WTC11 (cell line): Measurements from ENCODE around the gene SLC4A11. TPM values are rescaled to one million over a fixed set of nuclear protein-coding genes. Genes with fewer than 3 reads are reported as not detected.

Experiments
- ATAC-seq: fragments of 200-7000 bp; cut with Tn5 transposase; 2 replicates; pipeline ENCODE4 v1.10.0; 2021; ENCODE audit warnings: mild to moderate bottlenecking, moderate library complexity
- CTCF ChIA-PET: fragments of 300-600 bp; sonication (Branson Sonifier 250); formaldehyde crosslinking; loops from one replicate; lab custom pipeline; 2021; ENCODE audit warnings: antibody characterized with exemption; lab: Charles Lee
- POLR2A ChIA-PET: fragments of 350-600 bp; sonication (Branson Sonifier 250); formaldehyde crosslinking; loops from one replicate; lab custom pipeline; 2021; ENCODE audit warnings: antibody characterized with exemption; lab: Charles Lee
- DNase-seq: peaks from one replicate; pipeline ENCODE4 v3.0.0; 2021; ENCODE audit warnings: low spot score
- H3K27ac Mint-ChIP-seq: 2 replicates; pipeline ENCODE4 v1.8.0; 2021; ENCODE audit warnings: mixed read lengths
- H3K27me3 Mint-ChIP-seq: 2 replicates; pipeline ENCODE4 v1.8.0; 2021; ENCODE audit warnings: low read depth, mild to moderate bottlenecking, moderate library complexity, mixed read lengths
- H3K36me3 Mint-ChIP-seq: 2 replicates; pipeline ENCODE4 v1.8.0; 2021; ENCODE audit warnings: mixed read lengths
- H3K4me1 Mint-ChIP-seq: 2 replicates; pipeline ENCODE4 v1.8.0; 2022; ENCODE audit warnings: mixed read lengths
- H3K4me3 Mint-ChIP-seq: 2 replicates; pipeline ENCODE4 v1.8.0; 2021; ENCODE audit warnings: mild to moderate bottlenecking, moderate library complexity, mixed read lengths
- H3K9me3 Mint-ChIP-seq: 2 replicates; pipeline ENCODE4 v1.8.0; 2021; ENCODE audit warnings: mixed read lengths
- CBFB ChIP-seq: sonication (generic); formaldehyde crosslinking; IDR thresholded peaks from 2 replicates; pipeline ENCODE4 v1.8.1; 2022; ENCODE audit warnings: mild to moderate bottlenecking, low read depth, missing genetic modification reagents
- GABPB1 ChIP-seq: sonication (generic); formaldehyde crosslinking; IDR thresholded peaks from 2 replicates; pipeline ENCODE4 v1.8.1; 2023; ENCODE audit warnings: mild to moderate bottlenecking, missing genetic modification reagents
- KAT7 ChIP-seq: sonication (generic); formaldehyde crosslinking; IDR thresholded peaks from 2 replicates; pipeline ENCODE4 v1.8.1; 2023; ENCODE audit warnings: missing genetic modification reagents, mild to moderate bottlenecking, borderline replicate concordance
- MYBL2 ChIP-seq: sonication (generic); formaldehyde crosslinking; IDR thresholded peaks from 2 replicates; pipeline ENCODE4 v1.8.1; 2023; ENCODE audit warnings: mild to moderate bottlenecking, moderate library complexity, missing genetic modification reagents
- SMAD3 ChIP-seq: sonication (generic); formaldehyde crosslinking; IDR thresholded peaks from 2 replicates; pipeline ENCODE4 v1.8.0; 2022; ENCODE audit warnings: missing genetic modification reagents, mild to moderate bottlenecking, borderline replicate concordance
- TEAD1 ChIP-seq: sonication (generic); formaldehyde crosslinking; IDR thresholded peaks from 2 replicates; pipeline ENCODE4 v1.8.0; 2022; ENCODE audit warnings: mild to moderate bottlenecking, missing genetic modification reagents
- TP53 ChIP-seq: sonication (generic); formaldehyde crosslinking; IDR thresholded peaks from 2 replicates; pipeline ENCODE4 v1.8.1; 2023; ENCODE audit warnings: mild to moderate bottlenecking, missing genetic modification reagents
- ZNF138 ChIP-seq: sonication (generic); formaldehyde crosslinking; conservative IDR thresholded peaks from 2 replicates; pipeline ENCODE4 v1.8.1; 2022; ENCODE audit warnings: mild to moderate bottlenecking, moderate library complexity, missing genetic modification reagents
- ZNF232 ChIP-seq: sonication (generic); formaldehyde crosslinking; IDR thresholded peaks from 2 replicates; pipeline ENCODE4 v1.8.0; 2022; ENCODE audit warnings: mild to moderate bottlenecking, missing genetic modification reagents
- total RNA-seq: library from RNA; stranded (reverse); gene quantifications from 3 replicates; pipeline ENCODE4 v1.2.3, GENCODE V29; 2021
- TF ChIP-seq, protein P1 (sequence below): sonication (generic); formaldehyde crosslinking; IDR thresholded peaks from 2 replicates; pipeline ENCODE4 v1.8.1; 2022; ENCODE audit warnings: mild to moderate bottlenecking, moderate library complexity, missing genetic modification reagents
- TF ChIP-seq, protein P2 (sequence below): sonication (generic); formaldehyde crosslinking; IDR thresholded peaks from 2 replicates; pipeline ENCODE4 v1.8.0; 2023; ENCODE audit warnings: missing genetic modification reagents, mild to moderate bottlenecking, borderline replicate concordance
- TF ChIP-seq, protein P3 (sequence below): sonication (generic); formaldehyde crosslinking; IDR thresholded peaks from 2 replicates; pipeline ENCODE4 v1.8.1; 2023; ENCODE audit warnings: mild to moderate bottlenecking, missing genetic modification reagents, moderate library complexity
- TF ChIP-seq, protein P4 (sequence below): sonication (generic); formaldehyde crosslinking; IDR thresholded peaks from 2 replicates; pipeline ENCODE4 v1.8.0; 2022; ENCODE audit warnings: missing genetic modification reagents
- TF ChIP-seq, protein P5 (sequence below): sonication (generic); formaldehyde crosslinking; IDR thresholded peaks from 2 replicates; pipeline ENCODE4 v1.8.0; 2022; ENCODE audit warnings: mild to moderate bottlenecking, missing genetic modification reagents
- TF ChIP-seq, protein P6 (sequence below): sonication (generic); formaldehyde crosslinking; IDR thresholded peaks from 2 replicates; pipeline ENCODE4 v1.8.0; 2022; ENCODE audit warnings: mild to moderate bottlenecking, missing genetic modification reagents

Gene SLC4A11
- total RNA-seq, 1 experiment from 2014 or later: 39.5 TPM

DNA sequence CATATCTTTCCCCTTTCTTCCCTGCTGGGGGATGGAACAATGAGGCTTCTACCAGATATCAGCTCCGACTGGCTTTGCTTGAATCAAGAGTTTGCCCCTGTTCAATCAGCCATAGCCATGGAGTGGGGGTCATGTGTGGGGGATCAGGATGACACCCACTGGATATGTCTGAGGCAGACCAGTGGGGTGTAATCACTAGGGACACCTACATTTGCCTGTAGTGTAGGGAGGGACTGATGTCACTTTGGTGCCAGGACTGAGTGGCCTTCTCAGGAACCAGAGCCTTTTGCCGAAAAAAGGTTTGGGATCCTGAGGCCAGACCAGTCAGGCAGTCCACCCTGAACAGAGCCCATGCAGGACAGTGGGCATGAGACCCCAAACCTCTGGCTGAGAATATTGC, 28.6 kb downstream of the SLC4A11 start:
- ATAC-seq (no peak), DNase-seq (no peak)
- ChIA-PET POLR2A (no interaction called here), CTCF (interaction anchor here (1.9 to 3.1 kb wide), 2 partner anchors 8 to 40 kb away, joined by 5 to 16 read pairs; no protein-coding TSS in a partner anchor)
- no peaks in the 10 kb centered on the region for H3K9me3 Mint-ChIP-seq
- peak overlapping the region; percentile 88 for H3K4me3 Mint-ChIP-seq
- TF ChIP-seq GABPB1 (CRISPR knock-in tag): 0 out of 2 replicates have a peak, but pooled peaks have one; percentile 14
- TF ChIP-seq MYBL2 (CRISPR knock-in tag): no peak
- peaks cover 16% of the 10 kb centered on the region for H3K36me3 Mint-ChIP-seq
- no peak overlapping the region for H3K27ac Mint-ChIP-seq
- no peaks in the 10 kb centered on the region for H3K27me3 Mint-ChIP-seq
- H3K4me1 Mint-ChIP-seq: peaks cover 13% of the 10 kb centered on the region

DNA sequence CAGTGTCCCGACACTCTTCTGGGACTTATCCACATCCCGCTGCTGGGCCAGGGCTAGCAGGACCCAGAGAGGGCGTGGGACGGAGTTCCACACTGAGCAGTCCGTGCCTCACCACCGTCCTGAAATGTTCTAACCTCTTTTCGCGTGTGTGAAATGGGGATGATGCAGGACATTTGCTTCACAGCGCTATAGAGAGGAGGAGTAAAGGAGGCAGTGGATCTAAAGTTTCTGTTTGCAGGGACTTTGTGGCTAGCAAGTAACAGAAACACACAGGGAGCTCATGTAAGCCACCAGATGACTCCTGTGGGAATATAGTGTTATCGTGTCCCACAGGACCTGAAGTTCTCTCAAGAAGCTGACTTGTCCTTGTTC, 29.1 kb downstream of the SLC4A11 start:
- H3K27me3 Mint-ChIP-seq: no peaks in the 10 kb centered on the region
- ATAC-seq (no peak; the same call in 1 of the 2 replicates), DNase-seq (no peak)
- H3K4me3 Mint-ChIP-seq: peak overlapping the region; percentile 88
- peak overlapping the region; percentile 94 for H3K27ac Mint-ChIP-seq
- peaks cover 16% of the 10 kb centered on the region for H3K36me3 Mint-ChIP-seq
- no peaks in the 10 kb centered on the region for H3K9me3 Mint-ChIP-seq
- H3K4me1 Mint-ChIP-seq: peaks cover 13% of the 10 kb centered on the region
- ChIA-PET CTCF (interaction anchor here (1.1 to 3.1 kb wide), 4 partner anchors 9 to 156 kb away, joined by 3 to 16 read pairs (median 5); no protein-coding TSS in a partner anchor), POLR2A (interaction anchor here (1.6 kb wide), 1 partner anchor 29 kb away, joined by 5 read pairs; the partner anchor contains the start of gene SLC4A11)
- TF ChIP-seq TP53: no peak
- TF ChIP-seq KAT7 (CRISPR knock-in tag): no peak
- 0 out of 2 replicates have a peak, but pooled peaks have one; percentile 42 for TF ChIP-seq GABPB1 (CRISPR knock-in tag)

DNA sequence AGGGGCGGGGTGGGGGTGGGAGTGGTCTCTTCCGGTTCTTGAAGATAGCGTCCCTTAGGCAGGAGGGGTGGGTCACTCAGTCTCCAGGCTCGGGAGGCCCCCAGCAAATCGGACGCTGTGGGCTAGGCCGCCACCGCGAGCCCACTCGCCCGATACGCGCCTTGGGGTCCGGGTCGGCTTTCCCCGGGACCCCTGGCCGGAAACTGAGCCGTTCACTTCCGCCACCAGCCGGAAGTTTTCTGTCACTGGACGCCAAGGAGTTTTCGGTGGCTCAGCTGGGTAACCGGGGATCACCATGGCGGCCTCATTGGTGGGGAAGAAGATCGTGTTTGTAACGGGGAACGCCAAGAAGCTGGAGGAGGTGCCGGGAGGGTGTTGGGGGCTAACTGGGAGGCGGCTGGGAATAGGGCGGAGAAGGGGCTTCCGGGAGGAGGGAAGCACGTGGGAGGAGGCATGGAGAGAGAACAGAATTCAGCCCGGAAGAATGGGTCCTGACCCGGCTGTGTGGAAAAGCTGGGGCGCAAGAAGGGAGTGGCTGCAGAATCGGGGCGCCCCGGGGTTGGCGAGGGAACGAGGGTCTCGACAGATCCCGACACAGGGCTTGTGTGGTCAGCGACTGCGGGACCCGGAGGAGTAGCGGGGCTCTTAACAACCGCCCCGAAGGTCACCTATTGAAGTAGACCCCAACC, 29.6 kb downstream of the SLC4A11 start, which contains the start of gene ITPA:
ITPA (plus strand) TSS at position 242 of the 689 bp plus-strand sequence; CDS start at position 296, 54 bp downstream.
- peak within 1 kb of the TSS; percentile 88 for H3K4me3 Mint-ChIP-seq
- ATAC-seq: peak; percentile 50
- H3K27me3 Mint-ChIP-seq: no peaks in the 10 kb centered on the region
- no peaks in the 10 kb centered on the region for H3K9me3 Mint-ChIP-seq
- peaks cover 13% of the 10 kb centered on the region for H3K4me1 Mint-ChIP-seq
- POLR2A ChIA-PET: interaction anchor here (0.6 to 1.6 kb wide), 2 partner anchors 29 to 1518 kb away, joined by 3 to 5 read pairs; partner anchors contain the start of gene SLC4A11
- DNase-seq: peak; percentile 60
- H3K36me3 Mint-ChIP-seq: peaks cover 16% of the 10 kb centered on the region
- H3K27ac Mint-ChIP-seq: peak within 1 kb of the TSS; percentile 94
- CTCF ChIA-PET: interaction anchor here (1.1 to 3.1 kb wide), 4 partner anchors 9 to 156 kb away, joined by 3 to 16 read pairs (median 5); no protein-coding TSS in a partner anchor
- TF ChIP-seq ZNF232 (CRISPR knock-in tag): peak; percentile 88
- TF ChIP-seq, protein P1, sequence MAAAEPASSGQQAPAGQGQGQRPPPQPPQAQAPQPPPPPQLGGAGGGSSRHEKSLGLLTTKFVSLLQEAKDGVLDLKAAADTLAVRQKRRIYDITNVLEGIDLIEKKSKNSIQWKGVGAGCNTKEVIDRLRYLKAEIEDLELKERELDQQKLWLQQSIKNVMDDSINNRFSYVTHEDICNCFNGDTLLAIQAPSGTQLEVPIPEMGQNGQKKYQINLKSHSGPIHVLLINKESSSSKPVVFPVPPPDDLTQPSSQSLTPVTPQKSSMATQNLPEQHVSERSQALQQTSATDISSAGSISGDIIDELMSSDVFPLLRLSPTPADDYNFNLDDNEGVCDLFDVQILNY (CRISPR knock-in tag): no peak
- TF ChIP-seq TEAD1 (CRISPR knock-in tag): peak; percentile 47; the same call in 1 of the 2 replicates
- TF ChIP-seq, protein P2, sequence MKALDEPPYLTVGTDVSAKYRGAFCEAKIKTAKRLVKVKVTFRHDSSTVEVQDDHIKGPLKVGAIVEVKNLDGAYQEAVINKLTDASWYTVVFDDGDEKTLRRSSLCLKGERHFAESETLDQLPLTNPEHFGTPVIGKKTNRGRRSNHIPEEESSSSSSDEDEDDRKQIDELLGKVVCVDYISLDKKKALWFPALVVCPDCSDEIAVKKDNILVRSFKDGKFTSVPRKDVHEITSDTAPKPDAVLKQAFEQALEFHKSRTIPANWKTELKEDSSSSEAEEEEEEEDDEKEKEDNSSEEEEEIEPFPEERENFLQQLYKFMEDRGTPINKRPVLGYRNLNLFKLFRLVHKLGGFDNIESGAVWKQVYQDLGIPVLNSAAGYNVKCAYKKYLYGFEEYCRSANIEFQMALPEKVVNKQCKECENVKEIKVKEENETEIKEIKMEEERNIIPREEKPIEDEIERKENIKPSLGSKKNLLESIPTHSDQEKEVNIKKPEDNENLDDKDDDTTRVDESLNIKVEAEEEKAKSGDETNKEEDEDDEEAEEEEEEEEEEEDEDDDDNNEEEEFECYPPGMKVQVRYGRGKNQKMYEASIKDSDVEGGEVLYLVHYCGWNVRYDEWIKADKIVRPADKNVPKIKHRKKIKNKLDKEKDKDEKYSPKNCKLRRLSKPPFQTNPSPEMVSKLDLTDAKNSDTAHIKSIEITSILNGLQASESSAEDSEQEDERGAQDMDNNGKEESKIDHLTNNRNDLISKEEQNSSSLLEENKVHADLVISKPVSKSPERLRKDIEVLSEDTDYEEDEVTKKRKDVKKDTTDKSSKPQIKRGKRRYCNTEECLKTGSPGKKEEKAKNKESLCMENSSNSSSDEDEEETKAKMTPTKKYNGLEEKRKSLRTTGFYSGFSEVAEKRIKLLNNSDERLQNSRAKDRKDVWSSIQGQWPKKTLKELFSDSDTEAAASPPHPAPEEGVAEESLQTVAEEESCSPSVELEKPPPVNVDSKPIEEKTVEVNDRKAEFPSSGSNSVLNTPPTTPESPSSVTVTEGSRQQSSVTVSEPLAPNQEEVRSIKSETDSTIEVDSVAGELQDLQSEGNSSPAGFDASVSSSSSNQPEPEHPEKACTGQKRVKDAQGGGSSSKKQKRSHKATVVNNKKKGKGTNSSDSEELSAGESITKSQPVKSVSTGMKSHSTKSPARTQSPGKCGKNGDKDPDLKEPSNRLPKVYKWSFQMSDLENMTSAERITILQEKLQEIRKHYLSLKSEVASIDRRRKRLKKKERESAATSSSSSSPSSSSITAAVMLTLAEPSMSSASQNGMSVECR (CRISPR knock-in tag): 0 out of 2 replicates have a peak, but pooled peaks have one; percentile 24
- peak; percentile 62; the same call in 1 of the 2 replicates for TF ChIP-seq SMAD3
- TF ChIP-seq, protein P3, sequence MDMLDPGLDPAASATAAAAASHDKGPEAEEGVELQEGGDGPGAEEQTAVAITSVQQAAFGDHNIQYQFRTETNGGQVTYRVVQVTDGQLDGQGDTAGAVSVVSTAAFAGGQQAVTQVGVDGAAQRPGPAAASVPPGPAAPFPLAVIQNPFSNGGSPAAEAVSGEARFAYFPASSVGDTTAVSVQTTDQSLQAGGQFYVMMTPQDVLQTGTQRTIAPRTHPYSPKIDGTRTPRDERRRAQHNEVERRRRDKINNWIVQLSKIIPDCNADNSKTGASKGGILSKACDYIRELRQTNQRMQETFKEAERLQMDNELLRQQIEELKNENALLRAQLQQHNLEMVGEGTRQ (CRISPR knock-in tag): peak; percentile 58
- TF ChIP-seq, protein P4, sequence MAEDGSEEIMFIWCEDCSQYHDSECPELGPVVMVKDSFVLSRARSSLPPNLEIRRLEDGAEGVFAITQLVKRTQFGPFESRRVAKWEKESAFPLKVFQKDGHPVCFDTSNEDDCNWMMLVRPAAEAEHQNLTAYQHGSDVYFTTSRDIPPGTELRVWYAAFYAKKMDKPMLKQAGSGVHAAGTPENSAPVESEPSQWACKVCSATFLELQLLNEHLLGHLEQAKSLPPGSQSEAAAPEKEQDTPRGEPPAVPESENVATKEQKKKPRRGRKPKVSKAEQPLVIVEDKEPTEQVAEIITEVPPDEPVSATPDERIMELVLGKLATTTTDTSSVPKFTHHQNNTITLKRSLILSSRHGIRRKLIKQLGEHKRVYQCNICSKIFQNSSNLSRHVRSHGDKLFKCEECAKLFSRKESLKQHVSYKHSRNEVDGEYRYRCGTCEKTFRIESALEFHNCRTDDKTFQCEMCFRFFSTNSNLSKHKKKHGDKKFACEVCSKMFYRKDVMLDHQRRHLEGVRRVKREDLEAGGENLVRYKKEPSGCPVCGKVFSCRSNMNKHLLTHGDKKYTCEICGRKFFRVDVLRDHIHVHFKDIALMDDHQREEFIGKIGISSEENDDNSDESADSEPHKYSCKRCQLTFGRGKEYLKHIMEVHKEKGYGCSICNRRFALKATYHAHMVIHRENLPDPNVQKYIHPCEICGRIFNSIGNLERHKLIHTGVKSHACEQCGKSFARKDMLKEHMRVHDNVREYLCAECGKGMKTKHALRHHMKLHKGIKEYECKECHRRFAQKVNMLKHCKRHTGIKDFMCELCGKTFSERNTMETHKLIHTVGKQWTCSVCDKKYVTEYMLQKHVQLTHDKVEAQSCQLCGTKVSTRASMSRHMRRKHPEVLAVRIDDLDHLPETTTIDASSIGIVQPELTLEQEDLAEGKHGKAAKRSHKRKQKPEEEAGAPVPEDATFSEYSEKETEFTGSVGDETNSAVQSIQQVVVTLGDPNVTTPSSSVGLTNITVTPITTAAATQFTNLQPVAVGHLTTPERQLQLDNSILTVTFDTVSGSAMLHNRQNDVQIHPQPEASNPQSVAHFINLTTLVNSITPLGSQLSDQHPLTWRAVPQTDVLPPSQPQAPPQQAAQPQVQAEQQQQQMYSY (CRISPR knock-in tag): 0 out of 2 replicates have a peak, but pooled peaks have one; percentile 23
- TF ChIP-seq, protein P5, sequence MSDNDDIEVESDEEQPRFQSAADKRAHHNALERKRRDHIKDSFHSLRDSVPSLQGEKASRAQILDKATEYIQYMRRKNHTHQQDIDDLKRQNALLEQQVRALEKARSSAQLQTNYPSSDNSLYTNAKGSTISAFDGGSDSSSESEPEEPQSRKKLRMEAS: peak; percentile 81
- TF ChIP-seq, protein P6, sequence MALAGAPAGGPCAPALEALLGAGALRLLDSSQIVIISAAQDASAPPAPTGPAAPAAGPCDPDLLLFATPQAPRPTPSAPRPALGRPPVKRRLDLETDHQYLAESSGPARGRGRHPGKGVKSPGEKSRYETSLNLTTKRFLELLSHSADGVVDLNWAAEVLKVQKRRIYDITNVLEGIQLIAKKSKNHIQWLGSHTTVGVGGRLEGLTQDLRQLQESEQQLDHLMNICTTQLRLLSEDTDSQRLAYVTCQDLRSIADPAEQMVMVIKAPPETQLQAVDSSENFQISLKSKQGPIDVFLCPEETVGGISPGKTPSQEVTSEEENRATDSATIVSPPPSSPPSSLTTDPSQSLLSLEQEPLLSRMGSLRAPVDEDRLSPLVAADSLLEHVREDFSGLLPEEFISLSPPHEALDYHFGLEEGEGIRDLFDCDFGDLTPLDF (CRISPR knock-in tag): no peak
- 0 out of 2 replicates have a peak, but pooled peaks have one; percentile 63 for TF ChIP-seq ZNF138 (CRISPR knock-in tag)
- 0 out of 2 replicates have a peak, but pooled peaks have one; percentile 37 for TF ChIP-seq CBFB (CRISPR knock-in tag)
